ENCODE data around the gene MAP3K4. TPM values are rescaled to one million over a fixed set of nuclear protein-coding genes. Genes with fewer than 3 reads are reported as not detected.

MAP3K4 gene
- polyA plus RNA-seq, 3 donors: 3.2 to 12.3 (median 3.5) TPM

- intact Hi-C loops (cut with micrococcal nuclease): no loop called here
- 93% methylated on average over 5 of the region's 5 CpGs for WGBS (ENCODE audit: insufficient coverage)
- TF ChIP-seq CTCF (IDR thresholded peaks at IDR 0.05): no peak
- H3K4me3 ChIP-seq (replicated peaks in 1 of 3; ENCODE audit: low read depth in 2 of 3, low read length in 3 of 3): no peak overlapping the region
- H3K27me3 ChIP-seq (ENCODE audit: control insufficient read depth in 2 of 2, insufficient read depth in 2 of 2, low read length in 2 of 2): no peaks in the 10 kb centered on the region
- H3K4me1 ChIP-seq (ENCODE audit: control insufficient read depth in 1 of 2, insufficient read depth in 2 of 2, low read length in 2 of 2): no peaks in the 10 kb centered on the region
- no peak overlapping the region for H3K27ac ChIP-seq (ENCODE audit: low read depth in 1 of 2, low read length in 2 of 2)
- H3K9me3 ChIP-seq (replicated peaks in 1 of 2; ENCODE audit: control insufficient read depth in 1 of 2, insufficient read depth in 1 of 2, low read length in 2 of 2): no peaks in the 10 kb centered on the region
- Mint-ChIP-seq H3K27ac (peak overlapping the region in 1 of 7 donors; percentile 41), H3K27me3 (ENCODE audit: low read depth in 3 of 3) (no peaks in the 10 kb centered on the region), H3K4me3 (no peak overlapping the region), H3K36me3 (peaks cover 3 to 15% of the 10 kb centered on the region in 2 donors), H3K4me1 (no peaks in the 10 kb centered on the region), H3K9me3 (no peaks in the 10 kb centered on the region)
- no peak overlapping the region for H3K9ac ChIP-seq (ENCODE audit: insufficient read depth, low read length, poor library complexity, severe bottlenecking)
- no peaks in the 10 kb centered on the region for H3K36me3 ChIP-seq (replicated peaks in 1 of 2; ENCODE audit: control insufficient read depth in 1 of 2, insufficient read depth in 2 of 2, low read length in 2 of 2)
- no peak overlapping the region for H2AFZ ChIP-seq (ENCODE audit: insufficient read depth, low read depth, low read length, poor library complexity, severe bottlenecking)
- H4K20me1 ChIP-seq (ENCODE audit: insufficient read depth, low read length): no peaks in the 10 kb centered on the region
- DNase-seq: no peak
- H3K79me2 ChIP-seq (ENCODE audit: insufficient read depth, low read length): no peaks in the 10 kb centered on the region
- H3K4me2 ChIP-seq (replicated peaks; ENCODE audit: extremely low read depth, low read length, poor library complexity, severe bottlenecking): no peak overlapping the region
Measured at GRCh38 chr6:161150136-161150535, 158.6 kb downstream of the MAP3K4 start.

- Mint-ChIP-seq H3K27ac (peak overlapping the region in 1 of 7 donors; percentile 41), H3K36me3 (peaks cover 3 to 15% of the 10 kb centered on the region in 2 donors), H3K9me3 (no peaks in the 10 kb centered on the region), H3K4me1 (no peaks in the 10 kb centered on the region), H3K4me3 (no peak overlapping the region), H3K27me3 (ENCODE audit: low read depth in 3 of 3) (no peaks in the 10 kb centered on the region)
- WGBS (ENCODE audit: insufficient coverage): 97% methylated on average over 7 of the region's 8 CpGs
- Histone ChIP-seq H3K4me1 (ENCODE audit: control insufficient read depth in 1 of 2, insufficient read depth in 2 of 2, low read length in 2 of 2) (no peaks in the 10 kb centered on the region), H4K20me1 (ENCODE audit: insufficient read depth, low read length) (no peaks in the 10 kb centered on the region), H3K27ac (ENCODE audit: low read depth in 1 of 2, low read length in 2 of 2) (no peak overlapping the region), H3K4me2 (replicated peaks; ENCODE audit: extremely low read depth, low read length, poor library complexity, severe bottlenecking) (no peak overlapping the region), H3K79me2 (ENCODE audit: insufficient read depth, low read length) (no peaks in the 10 kb centered on the region), H3K9me3 (replicated peaks in 1 of 2; ENCODE audit: control insufficient read depth in 1 of 2, insufficient read depth in 1 of 2, low read length in 2 of 2) (no peaks in the 10 kb centered on the region), H3K4me3 (replicated peaks in 1 of 3; ENCODE audit: low read depth in 2 of 3, low read length in 3 of 3) (no peak overlapping the region), H3K27me3 (ENCODE audit: control insufficient read depth in 2 of 2, insufficient read depth in 2 of 2, low read length in 2 of 2) (no peaks in the 10 kb centered on the region), H3K36me3 (replicated peaks in 1 of 2; ENCODE audit: control insufficient read depth in 1 of 2, insufficient read depth in 2 of 2, low read length in 2 of 2) (no peaks in the 10 kb centered on the region), H3K9ac (ENCODE audit: insufficient read depth, low read length, poor library complexity, severe bottlenecking) (no peak overlapping the region), H2AFZ (ENCODE audit: insufficient read depth, low read depth, low read length, poor library complexity, severe bottlenecking) (no peak overlapping the region)
- DNase-seq: no peak
- intact Hi-C loops (cut with micrococcal nuclease): no loop called here
- no peak for TF ChIP-seq CTCF (IDR thresholded peaks at IDR 0.05)
Measured at GRCh38 chr6:161150566-161150965, 159.0 kb downstream of the MAP3K4 start.

Data from CD14-positive monocyte (primary cell).